ENCODE measurements around the gene VPS16.

DNA sequence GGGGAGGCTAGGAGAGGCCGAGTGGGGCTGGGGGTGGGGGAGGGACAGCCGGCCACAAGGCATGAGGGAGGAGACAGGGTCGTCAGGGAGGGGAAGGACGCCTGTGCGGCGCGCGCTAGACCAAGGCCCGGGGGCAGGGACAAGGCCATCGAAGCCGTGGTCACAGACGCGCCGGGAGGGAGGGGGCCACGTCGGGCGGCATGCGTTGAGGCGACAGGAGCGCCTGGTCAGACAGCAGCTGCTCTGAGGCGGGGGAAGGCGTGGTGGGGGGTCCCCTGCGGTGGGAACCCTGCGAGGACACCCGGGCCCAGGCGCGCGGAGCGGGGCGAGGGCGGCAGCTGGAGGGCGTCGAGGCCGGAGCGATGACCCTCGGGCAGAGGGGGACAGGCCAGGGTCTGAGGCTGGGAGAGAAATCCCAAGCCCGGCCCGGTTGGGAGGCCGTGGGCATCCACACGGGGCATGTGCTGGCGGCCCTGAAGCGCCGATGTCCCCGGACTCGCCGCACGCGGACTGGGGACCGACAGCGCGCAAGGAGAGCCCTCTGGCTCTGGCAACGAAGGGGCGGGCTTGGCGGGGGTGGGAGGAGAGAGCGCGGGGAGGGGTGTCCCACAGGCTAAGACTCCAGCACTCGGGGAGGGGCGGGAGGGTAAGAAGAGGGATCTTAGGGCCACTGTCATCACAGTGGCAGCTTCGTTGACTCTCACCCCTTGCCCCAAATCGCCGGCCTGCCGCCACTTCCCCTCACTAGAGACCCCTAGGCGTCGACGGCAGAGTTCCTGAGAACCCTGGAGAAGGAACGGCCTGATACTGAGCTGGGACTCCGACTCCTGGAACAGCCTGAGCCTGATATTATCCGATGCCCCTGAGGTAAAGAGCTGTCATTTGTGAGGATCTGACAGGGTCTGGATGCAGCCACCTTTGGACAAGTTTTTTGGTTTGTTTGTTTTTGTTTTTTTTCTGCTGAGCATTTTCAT, 19.4 kb upstream of the VPS16 start:
- TF ChIP-seq EZH2 (IDR thresholded peaks at IDR 0.05; ENCODE audit: insufficient read depth, poor library complexity, severe bottlenecking) (peak; percentile 79), EZH2phosphoT487 (IDR thresholded peaks at IDR 0.05; ENCODE audit: insufficient read depth, low read depth) (no peak)
